GM04503 (cell line): Measurements from ENCODE around the gene DZIP1L.
"Not testable (repeated sequence)": the region's sequence is repeated elsewhere in the genome, so short reads cannot be mapped to it uniquely, and the experiment has no call there.

Source experiments
- DNase-seq: peaks from one replicate; pipeline ENCODE4 v3.0.0-alpha.2; 2012; ENCODE audit warnings: low read depth

The DZIP1L gene

DNA sequence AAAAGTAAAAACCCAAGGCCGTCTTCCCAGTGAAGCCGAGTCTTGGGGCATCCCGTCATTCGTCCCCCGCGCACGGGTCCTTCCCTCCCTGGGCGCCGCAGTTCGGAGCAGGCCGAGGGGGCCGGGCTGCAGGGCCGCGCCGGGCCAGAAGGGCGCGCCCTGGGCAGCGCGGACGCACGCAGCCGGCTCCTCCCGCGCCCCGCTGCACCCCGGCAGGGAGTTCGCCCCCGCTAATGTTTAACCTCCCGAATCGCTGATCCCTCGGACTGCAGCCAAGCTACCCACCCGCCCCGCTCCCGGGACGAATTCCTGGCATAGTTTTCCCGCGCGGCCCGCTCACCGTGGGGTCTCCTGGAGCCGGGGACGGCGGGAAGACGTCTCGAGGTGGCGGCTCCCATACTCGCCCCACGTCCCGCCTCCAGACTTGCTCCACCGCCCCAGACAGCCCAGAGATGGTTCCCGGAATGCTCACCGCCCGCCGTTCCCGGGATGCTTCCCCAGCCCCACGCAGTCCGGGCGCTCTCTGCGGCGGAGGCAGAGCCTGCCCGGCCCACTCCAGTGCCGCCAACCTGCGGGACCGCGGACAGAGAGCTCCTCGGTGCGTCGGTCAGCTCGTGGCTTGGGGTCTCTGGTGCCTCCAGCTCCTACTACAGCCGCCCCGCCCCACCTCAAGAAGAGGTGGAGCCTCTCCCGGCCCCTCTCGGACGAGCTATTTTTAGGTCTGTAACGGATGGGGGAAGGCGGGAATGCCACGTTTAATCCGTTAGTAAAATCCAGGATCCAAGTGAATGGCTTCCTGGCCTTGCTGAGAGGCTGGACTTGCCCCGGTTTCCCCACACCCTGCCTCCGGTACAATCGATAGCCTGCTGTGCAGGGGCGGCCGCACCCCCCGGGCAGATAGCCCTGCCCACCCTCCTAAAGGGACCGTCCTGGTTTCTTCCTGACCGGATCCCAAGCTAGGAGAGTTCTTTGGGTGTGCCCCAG is at the start of gene DZIP1L:
TSS of gene DZIP1L (minus strand) at position 621 of the 984 bp plus-strand sequence. CDS start 11,637 bp downstream, outside the sequence.
- no peak for DNase-seq

GRCh38 chr3:138165061-138165460 is 49.7 kb upstream of the DZIP1L start:
- no peak for DNase-seq

GRCh38 chr3:138157743-138158142 is 42.3 kb upstream of the DZIP1L start:
- DNase-seq = no peak

- no peak for DNase-seq
Measured at GRCh38 chr3:138154534-138154933, 39.1 kb upstream of the DZIP1L start.

DNA sequence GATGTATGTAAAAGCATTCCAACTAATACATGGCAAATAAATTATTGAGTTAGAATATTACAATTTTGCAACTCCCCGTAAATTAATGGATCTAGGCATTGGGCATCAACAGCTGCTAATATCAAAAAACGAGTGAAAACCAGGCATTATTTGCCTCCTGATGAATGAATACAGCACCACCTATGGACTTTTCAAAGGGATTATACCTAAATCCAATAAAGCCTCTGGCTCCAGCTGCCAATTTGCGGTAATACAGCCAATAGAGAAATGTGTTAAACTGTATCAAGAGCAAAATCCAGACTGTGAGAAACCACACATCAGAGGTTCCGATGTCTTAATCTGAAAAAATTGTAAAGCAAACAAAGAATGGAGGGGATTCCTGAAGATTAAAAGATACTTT is 33.1 kb upstream of the DZIP1L start:
- no peak for DNase-seq

GRCh38 chr3:138142181-138142580 is 26.8 kb upstream of the DZIP1L start:
- not testable (repeated sequence) for DNase-seq

GRCh38 chr3:138140940-138141339 is 25.5 kb upstream of the DZIP1L start:
- no peak for DNase-seq

DNA sequence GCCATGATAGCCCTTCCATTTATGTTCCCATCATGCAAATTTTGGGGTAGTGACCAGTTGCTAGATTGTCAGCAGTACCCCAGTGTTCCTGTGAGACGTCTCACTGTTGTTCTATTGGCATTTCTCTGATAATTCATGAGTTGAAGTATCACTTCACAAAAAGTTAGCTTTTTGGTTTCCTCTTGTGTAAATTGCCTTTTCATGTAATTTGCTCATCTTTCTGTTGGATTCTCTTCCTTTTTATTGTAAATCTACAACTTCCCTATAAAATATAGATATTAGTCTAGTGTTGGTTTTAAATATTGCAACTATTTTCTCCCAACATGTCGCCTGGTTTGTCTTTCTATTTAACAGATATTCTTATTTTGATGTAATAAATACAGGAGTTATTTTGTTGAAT is 24.3 kb upstream of the DZIP1L start:
- DNase-seq = no peak

DNA sequence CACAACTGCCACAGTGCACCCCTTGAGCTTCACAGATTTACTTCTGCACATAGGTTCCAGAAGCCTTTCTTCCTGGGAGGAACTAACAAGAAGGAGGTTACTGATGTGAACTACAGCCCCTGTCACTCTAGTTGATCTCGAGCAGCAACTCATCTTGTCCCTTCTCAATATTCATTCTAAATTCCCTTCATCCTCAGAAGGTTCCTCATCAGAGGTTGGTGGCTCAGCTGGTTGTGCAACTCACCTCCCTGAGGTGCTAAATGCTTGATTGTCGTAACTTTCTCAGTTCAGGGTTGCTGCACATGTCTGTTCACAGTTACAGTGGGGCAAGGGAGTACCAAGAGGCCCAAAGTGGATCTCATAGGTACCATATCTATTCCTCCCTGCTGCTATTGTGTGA is 22.5 kb upstream of the DZIP1L start:
- no peak for DNase-seq

GRCh38 chr3:138136201-138136600 is 20.8 kb upstream of the DZIP1L start:
- DNase-seq = no peak

GRCh38 chr3:138135833-138136194 is 20.4 kb upstream of the DZIP1L start:
- DNase-seq = no peak

GRCh38 chr3:138135146-138135832 is 19.9 kb upstream of the DZIP1L start:
- no peak for DNase-seq

- DNase-seq = no peak
Measured at GRCh38 chr3:138132239-138132638, 16.8 kb upstream of the DZIP1L start, which contains the start of gene A4GNT. A4GNT (minus strand) TSS chr3:138132390; CDS start chr3:138131256, 1,134 bp downstream.

GRCh38 chr3:138127636-138128365 is 12.4 kb upstream of the DZIP1L start:
- DNase-seq = no peak

DNA sequence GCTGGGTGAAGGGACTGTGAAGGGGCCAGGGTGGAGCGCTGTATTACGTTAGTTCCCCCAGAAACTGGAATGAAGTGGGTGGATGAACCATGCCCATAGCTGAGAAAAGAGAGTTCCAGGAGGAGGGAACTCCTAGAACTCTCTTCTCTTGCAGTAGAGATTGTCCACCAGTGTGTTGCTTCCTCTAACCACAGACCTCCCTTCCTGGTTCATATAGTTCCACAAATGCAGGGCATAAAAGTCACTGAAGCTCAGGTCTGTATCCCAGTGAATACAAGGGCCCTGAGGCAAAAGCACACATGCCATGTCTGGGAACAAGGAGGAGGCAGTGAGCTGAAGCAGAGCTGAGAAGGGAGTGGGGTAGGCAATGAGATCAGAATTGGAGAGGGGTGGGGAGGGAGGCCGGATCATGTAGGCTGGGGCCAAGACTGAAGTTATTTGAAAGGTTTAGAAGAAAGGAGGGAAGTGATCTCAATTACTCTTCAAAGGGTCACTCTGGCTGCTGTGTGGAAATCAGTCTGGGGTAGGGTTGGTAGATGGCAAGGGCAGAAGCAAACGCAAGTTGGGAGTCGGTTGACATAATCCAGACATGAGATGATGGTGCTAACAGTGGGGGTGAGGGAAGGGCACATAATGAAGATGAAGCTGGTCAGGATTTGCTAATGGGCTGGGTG is 10.3 kb upstream of the DZIP1L start:
- no peak for DNase-seq

DNA sequence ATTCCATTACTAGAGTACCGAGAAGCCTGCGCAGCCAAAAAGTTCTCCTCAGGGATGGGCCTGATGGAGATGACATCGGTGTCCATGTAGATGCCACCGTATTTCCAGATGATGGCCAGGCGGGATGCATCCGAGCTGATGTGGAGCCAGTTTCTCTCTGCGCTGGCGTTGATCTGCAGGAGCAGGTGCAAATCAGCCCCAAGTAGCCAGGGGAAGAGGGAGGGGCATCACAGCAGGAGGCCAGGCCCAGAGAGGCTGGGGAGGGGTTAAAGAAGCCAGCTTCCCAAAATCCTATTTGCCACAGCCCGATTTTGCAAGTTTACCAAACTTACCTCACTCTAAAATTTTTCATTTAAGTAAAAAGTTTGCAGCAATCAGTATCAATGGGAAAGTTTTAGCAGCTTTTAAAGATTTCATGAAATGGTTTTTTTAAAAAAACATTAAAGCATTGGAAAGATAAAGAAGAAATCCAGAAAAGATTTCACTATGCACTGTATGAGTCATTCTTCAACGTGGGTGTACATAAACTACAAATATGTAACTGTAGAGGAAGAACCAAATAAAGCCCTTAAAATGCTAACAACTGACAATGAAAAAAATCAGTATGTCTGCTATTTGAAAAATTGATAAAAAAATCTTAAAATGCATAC is 9.4 kb upstream of the DZIP1L start:
- DNase-seq = no peak

GRCh38 chr3:138124188-138124587 is 8.8 kb upstream of the DZIP1L start:
- DNase-seq = no peak

DNA sequence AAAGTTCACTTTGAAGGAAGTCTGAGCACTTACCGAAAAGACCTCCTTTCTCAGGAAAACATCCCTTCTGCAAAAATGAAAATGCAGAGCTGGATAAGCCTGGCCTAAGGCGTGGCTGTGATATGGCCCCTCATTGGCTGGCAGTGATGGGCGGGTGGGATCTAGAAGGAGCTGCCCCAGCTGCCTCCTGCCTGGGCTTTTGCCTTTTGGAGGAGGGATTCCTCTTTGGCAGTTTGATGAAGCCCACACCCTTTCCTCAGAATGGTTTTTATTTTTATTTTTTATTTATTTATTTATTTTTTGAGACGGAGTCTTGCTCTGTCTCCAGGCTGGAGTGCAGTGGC is 4.0 kb upstream of the DZIP1L start:
- no peak for DNase-seq

- no peak for DNase-seq
Measured at GRCh38 chr3:138118612-138119422, 3.4 kb upstream of the DZIP1L start.

GRCh38 chr3:138114431-138114918 is 933 bp downstream of the DZIP1L start:
- DNase-seq = no peak
